Dermis microvascular lymphatic vessel endothelial cell (primary cell): Measurements from ENCODE around the gene MTRF1. TPM values are rescaled to one million over a fixed set of nuclear protein-coding genes. Genes with fewer than 3 reads are reported as not detected.
A peak's percentile ranks its signal among the peaks of the same experiment; 100 is the strongest.

Experiments used
- DNase-seq, 2 donors: peaks; one replicate each; pipeline versions ENCODE4 v3.0.0 to v3.0.0-alpha.2; 2010; ENCODE audit warnings: low read depth in 2 of 2
- total RNA-seq: library from RNA; depleted of rRNA; stranded (reverse); fragments of >200 nt; gene quantifications from 2 replicates; pipeline ENCODE4 v1.2.1, GENCODE V29; 2014

MTRF1 gene, protein sequence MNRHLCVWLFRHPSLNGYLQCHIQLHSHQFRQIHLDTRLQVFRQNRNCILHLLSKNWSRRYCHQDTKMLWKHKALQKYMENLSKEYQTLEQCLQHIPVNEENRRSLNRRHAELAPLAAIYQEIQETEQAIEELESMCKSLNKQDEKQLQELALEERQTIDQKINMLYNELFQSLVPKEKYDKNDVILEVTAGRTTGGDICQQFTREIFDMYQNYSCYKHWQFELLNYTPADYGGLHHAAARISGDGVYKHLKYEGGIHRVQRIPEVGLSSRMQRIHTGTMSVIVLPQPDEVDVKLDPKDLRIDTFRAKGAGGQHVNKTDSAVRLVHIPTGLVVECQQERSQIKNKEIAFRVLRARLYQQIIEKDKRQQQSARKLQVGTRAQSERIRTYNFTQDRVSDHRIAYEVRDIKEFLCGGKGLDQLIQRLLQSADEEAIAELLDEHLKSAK
- 5.9 and 7.2 TPM in 2 replicates for total RNA-seq

DNA sequence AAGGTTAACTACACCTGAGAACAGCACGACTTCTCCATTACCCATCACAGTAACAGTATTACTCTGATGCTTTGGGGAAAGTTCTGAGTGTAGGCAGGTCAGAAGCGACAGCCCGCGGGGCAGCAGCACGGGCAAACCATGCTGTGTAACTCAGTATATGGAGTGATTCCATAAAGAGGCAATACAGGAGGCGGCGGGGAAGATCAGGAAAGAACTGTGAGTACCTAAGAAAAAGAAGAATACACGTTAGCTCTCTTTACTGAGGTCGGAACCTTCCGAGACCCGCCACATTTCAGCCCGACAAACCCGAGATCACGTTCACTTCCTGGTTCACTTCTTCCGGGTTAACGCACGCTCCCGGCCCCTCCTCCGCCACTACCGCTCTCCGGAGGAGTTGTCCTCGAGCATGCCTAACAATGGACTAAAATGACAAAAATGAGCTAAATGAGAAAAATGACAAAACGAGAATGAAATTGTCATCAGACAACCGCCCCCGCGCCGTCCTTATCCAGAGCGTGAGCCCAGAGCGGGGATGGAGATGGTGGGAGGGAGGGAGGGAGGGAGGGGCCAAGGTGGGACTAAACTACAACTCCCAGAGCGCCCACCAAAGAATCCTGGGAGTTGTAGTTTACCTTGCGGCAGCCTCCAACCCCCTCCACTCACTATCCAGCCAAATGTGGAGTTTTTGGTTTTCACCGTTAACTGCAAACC, at the start of gene MTRF1:
TSS of gene MTRF1 (minus strand) at position 316 of the 711 bp plus-strand sequence. CDS start 2,669 bp downstream, outside the sequence.
- DNase-seq = peak; percentile 39 to 74

DNA sequence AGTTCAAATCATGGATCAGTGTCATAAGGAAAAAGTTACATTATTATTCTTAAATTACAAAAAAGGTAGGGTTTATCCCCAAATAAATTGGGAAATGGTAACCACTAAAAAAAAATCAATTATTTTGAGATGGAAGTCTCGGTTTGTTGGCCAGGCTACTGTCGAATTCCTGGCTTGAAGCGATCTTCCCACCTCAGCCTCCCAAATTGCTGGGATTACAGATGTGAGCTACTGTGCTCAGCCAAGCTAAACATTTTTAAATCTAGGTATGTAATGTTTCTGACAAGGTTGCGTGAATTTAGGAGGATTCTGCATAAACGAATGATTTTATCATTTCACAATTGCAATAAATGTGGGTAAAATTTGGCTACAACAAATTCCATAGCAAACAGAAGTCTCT, 49.7 kb upstream of the MTRF1 start:
- DNase-seq = no peak

- peak in 1 of 2 donors; percentile 59 for DNase-seq
These were observed 48.8 kb upstream of the MTRF1 start for GRCh38 chr13:41312176-41312500.

GRCh38 chr13:41311406-41312175, 48.2 kb upstream of the MTRF1 start:
- DNase-seq = peak in 1 of 2 donors; percentile 48

GRCh38 chr13:41310963-41311405, 47.6 kb upstream of the MTRF1 start, which contains the start of gene NAA16:
TSS of gene NAA16 (plus strand) at chr13:41311267. CDS start at chr13:41311529, 262 bp downstream.
- DNase-seq = peak; percentile 72 to 88

DNA sequence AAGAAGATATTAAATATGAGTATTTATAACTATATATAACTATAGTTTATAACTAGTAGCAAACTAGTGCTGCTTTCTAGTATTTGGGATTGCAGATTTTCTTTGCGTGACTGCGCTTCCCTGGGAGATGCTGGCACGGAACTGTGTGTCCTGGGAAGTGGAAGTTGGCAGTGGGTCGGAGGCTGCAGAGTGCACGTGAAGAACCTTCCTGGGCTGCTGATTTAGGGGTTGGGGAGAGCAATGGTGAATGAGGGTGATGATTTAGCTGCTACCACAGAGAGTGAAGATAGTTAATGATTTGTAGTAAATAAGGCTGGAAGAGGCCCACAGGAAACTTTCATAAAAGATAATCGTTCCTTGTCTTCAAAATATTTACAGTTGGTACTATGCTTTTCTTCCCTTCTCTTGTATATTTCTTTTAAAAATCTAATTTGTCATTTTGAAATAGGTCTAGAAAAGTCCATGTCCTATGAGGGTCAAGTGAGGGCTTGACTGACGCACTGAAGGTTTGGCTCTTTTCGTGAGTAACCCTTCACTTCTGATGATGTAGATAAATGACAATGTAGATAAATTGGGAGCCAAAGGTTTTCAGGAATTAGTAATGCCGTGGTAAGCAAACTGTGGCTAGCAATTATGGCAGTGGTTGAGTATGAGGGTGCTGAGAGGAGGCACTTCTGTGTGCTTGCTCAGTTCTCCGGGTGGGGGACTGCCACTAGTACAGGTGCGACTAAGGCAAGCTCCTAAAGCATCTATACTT, 44.7 kb upstream of the MTRF1 start:
- DNase-seq = no peak

DNA sequence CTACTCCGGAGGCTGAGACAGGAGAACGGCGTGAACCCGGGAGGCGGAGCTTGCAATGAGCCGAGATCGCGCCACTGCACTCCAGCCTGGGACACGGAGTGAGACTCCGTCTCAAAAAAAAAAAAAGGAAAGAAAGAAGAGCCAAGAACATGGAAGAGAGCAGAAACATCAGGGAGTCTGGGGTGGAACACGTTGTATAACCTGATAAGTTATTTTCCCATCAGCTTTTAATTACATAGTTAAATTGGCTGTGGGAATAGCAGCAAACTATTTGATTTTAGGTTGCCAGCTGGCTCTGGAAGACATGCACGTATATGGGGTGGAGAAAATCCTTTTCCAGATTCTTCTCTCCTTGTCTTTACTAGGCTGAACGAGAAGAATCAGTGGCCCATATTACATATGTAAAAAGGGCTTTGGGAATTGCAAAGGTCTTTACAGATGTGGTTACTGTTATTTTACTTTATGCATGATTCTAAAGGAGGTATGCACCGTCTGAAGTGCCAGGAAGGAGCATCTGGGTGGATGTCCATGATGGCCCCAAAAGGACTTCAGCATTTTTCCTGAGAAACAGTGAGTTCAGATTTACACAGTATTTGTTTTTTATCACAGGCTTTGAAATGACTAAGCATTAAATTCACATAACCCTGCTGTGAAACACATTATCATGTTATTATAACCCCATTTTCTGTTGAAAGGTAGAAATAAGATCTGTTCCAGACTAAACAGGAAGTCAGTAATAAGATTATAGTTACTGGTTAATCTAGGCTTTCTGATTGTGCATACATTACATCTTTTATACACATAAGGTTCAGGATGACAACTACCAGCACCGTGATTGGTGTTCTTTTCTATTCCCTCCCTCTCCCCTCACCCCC, 43.1 kb upstream of the MTRF1 start:
- DNase-seq = peak in 1 of 2 donors; percentile 17

DNA sequence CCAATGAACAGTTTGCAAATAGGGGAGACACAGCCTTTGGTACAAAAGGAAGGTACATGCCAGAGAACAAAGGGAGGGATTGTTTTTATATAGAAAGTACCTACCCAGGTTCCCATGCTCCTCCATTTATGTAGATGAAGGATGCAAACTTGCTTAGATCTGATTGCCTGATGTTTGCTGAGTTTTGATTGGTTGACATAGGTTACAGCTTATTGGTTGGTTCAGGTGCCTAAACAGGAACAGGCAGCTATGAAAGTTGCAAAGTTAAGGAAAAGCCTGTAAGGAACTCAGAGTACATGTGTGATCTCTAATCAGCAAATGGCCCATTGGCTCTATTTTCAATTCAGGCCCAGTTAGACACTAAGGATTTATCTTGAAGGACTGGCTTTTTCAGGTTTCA, 41.2 kb upstream of the MTRF1 start:
- DNase-seq = no peak

DNA sequence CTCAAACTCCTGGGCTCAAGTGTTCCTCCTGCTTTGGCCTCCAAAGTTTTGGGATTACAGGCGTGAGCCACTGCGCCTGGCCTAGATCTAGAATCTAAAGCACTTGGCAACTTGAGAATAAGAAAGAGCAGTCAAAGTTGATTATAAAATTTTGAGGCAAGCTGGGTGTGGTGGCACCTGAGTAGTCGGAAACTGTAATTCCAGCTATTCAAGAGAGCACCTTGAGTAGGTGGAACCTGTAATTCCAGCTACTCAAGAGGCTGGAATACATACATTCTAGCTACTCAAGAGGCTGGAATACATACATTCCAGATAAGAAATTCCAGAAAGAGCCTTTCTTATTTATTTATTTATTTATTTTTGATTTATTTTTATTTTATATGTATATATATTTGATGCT, 39.4 kb upstream of the MTRF1 start:
- DNase-seq = no peak

GRCh38 chr13:41299316-41300094, 36.1 kb upstream of the MTRF1 start:
- no peak for DNase-seq

DNA sequence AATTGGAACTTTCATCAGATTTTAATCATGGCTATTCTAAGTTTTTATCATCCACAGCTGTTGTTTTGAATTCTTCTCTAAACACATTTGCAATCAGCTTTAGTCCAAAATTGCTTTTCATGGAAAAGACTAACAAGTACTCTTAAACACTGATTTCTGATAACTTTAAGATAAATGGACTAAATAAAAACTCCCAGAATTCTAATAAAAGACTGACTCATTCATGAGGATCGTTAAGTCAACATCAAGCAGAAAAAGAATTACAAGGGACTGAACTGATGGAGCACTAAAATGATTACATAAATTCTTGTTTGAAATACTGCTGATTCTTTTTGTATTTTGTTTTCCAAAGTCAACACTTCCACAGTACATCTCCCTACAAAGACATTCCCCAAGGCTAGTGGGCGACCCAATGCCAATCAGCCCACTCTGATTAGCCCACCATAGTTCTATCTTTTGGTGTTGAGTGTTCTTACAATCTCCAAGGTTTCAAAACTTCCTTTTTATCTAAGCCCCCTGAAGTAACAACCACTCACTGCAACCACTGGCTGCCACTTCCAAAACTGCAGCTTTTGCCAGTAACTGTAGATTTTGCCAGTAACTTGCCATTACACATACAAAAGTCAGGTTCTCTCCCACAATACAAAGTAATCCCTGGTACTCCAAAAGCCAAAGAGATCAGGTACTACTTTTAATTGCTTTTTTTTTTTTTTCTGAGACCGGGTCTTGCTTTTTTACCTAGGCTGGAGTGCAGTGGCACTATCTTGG, 33.7 kb upstream of the MTRF1 start:
- DNase-seq = no peak

DNA sequence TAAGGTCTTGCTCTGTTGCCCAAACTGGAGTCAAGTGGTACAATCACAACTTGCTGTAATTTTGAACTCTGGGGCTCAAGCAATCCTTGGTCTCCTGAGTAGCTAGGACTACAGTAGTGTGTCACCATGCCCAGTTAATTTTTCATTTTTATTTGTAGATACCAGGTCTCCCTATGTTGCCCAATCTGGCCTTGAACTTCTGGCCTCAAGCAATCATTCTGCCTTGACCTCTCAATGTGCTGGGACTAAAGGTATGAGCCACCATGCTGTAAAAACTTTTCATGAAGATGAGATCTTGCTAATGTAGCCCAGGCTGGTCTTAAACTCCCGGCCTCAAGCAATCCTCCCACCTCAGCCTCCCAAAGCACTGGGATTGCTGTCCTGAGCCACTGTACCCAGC, 32.6 kb upstream of the MTRF1 start:
- no peak for DNase-seq

GRCh38 chr13:41294914-41295313, 31.5 kb upstream of the MTRF1 start:
- DNase-seq = no peak

- DNase-seq = no peak
These were observed 29.9 kb upstream of the MTRF1 start for GRCh38 chr13:41293272-41293671.

DNA sequence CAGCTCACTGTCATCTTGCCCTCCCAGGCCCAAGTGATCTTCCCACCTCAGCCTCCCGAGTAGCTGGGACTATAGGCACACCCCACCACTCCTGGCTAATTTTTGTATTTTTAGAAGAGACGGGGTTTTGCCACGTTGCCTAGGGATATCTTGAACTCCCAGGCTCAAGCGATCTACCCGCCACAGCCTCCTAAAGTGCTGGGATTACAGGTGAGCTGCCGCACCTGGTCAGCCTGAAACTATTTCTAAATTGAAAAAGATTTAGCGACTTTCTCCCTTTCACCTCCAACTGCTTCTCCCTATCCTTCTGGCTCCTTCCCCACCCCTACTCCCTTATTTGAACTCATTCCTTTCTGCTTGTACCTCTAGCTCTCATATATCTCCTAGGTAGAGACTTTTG, 27.9 kb upstream of the MTRF1 start:
- DNase-seq = no peak

DNA sequence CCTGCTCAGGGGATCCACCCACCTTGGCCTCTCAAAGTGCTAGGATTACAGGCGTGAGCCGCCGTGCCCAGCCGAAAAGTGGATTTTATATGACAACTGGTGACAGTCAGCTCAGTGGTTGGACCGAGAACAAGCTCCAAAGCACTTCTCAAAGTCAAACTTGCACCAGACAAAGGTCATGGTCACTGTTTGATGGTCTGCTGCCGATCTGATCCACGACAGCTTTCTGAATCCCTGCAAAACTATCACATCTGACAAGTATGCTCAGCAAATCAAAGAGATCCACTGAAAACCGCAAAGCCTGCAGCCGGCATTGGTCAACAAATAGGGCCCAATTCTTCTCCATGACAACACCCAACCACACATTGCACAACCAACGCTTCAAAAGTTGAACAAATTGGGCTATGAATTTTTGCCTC, 26.1 kb upstream of the MTRF1 start:
- DNase-seq = no peak

GRCh38 chr13:41286370-41286769, 23.0 kb upstream of the MTRF1 start:
- no peak for DNase-seq

- DNase-seq = peak in 1 of 2 donors; percentile 48
These were observed 21.3 kb upstream of the MTRF1 start for GRCh38 chr13:41284512-41285288.
